Activated T-helper 2 cell treated with anti-CD3 and anti-CD28 coated beads, Interferon-gamma antibody, Interleukin-2, Interleukin-4, amounts not matched to agents 10 μg/mL and 5 μg/mL and 100 μg/mL, durations not matched to agents 14 hours and 24 hours and 36 hours (primary cell): Measurements from ENCODE around the gene NLRP5. TPM values are rescaled to one million over a fixed set of nuclear protein-coding genes. Genes with fewer than 3 reads are reported as not detected.
"Not testable (repeated sequence)": the region's sequence is repeated elsewhere in the genome, so short reads cannot be mapped to it uniquely, and the experiment has no call there.

Experiments
- DNase-seq: peaks from one replicate; pipeline ENCODE4 v3.0.0; 2021; ENCODE audit warnings: low spot score
- H3K27ac Mint-ChIP-seq: one replicate; pipeline ENCODE4 v1.8.0; 2021; ENCODE audit warnings: mixed read lengths
- H3K27me3 Mint-ChIP-seq: one replicate; pipeline ENCODE4 v1.8.0; 2021; ENCODE audit warnings: low read depth, mixed read lengths
- H3K36me3 Mint-ChIP-seq: one replicate; pipeline ENCODE4 v1.8.0; 2021; ENCODE audit warnings: low read depth, mixed read lengths
- H3K4me1 Mint-ChIP-seq: one replicate; pipeline ENCODE4 v1.8.0; 2021; ENCODE audit warnings: low read depth, mixed read lengths
- H3K4me3 Mint-ChIP-seq: one replicate; pipeline ENCODE4 v1.8.0; 2021; ENCODE audit warnings: low read depth, mild to moderate bottlenecking, moderate library complexity, mixed read lengths
- H3K9me3 Mint-ChIP-seq: one replicate; pipeline ENCODE4 v1.8.0; 2021; ENCODE audit warnings: mixed read lengths
- intact Hi-C: fragments of 100-400 bp; cut with micrococcal nuclease; formaldehyde crosslinking; loops from one replicate; pipeline ENCODE4 v1.15.1; 2023
- total RNA-seq: library from RNA; stranded (reverse); gene quantifications from 2 replicates; pipeline ENCODE4 v1.2.3, GENCODE V29; 2022

Gene NLRP5
- total RNA-seq, 1 donor from 2014 or later: not detected

GRCh38 chr19:56094449-56094848, 107.9 kb downstream of the NLRP5 start:
- intact Hi-C loops: no loop called here
- no peak for DNase-seq
- no peaks in the 10 kb centered on the region for H3K4me1 Mint-ChIP-seq
- peaks cover 11% of the 10 kb centered on the region for H3K9me3 Mint-ChIP-seq
- no peak overlapping the region for H3K4me3 Mint-ChIP-seq
- peaks cover 55% of the 10 kb centered on the region for H3K36me3 Mint-ChIP-seq
- no peaks in the 10 kb centered on the region for H3K27me3 Mint-ChIP-seq
- no peak overlapping the region for H3K27ac Mint-ChIP-seq

- DNase-seq: no peak
Measured at GRCh38 chr19:56096665-56097064, 110.1 kb downstream of the NLRP5 start.

GRCh38 chr19:56097306-56097705, 110.7 kb downstream of the NLRP5 start:
- intact Hi-C loops: no loop called here
- H3K4me1 Mint-ChIP-seq: no peaks in the 10 kb centered on the region
- H3K36me3 Mint-ChIP-seq: peaks cover 51% of the 10 kb centered on the region
- peaks cover 11% of the 10 kb centered on the region for H3K9me3 Mint-ChIP-seq
- no peak overlapping the region for H3K4me3 Mint-ChIP-seq
- no peak for DNase-seq
- H3K27ac Mint-ChIP-seq: no peak overlapping the region
- no peaks in the 10 kb centered on the region for H3K27me3 Mint-ChIP-seq

More at GRCh38 chr19:56096665-56097064, 110.1 kb downstream of the NLRP5 start:
- intact Hi-C loops: no loop called here
- Mint-ChIP-seq H3K27me3 (no peaks in the 10 kb centered on the region), H3K4me3 (no peak overlapping the region), H3K4me1 (no peaks in the 10 kb centered on the region), H3K36me3 (peaks cover 50% of the 10 kb centered on the region), H3K9me3 (peaks cover 11% of the 10 kb centered on the region), H3K27ac (no peak overlapping the region)

GRCh38 chr19:56097776-56098175, 111.2 kb downstream of the NLRP5 start:
- DNase-seq: no peak
- no peak overlapping the region for H3K4me3 Mint-ChIP-seq
- intact Hi-C loops: no loop called here
- H3K4me1 Mint-ChIP-seq: no peaks in the 10 kb centered on the region
- no peaks in the 10 kb centered on the region for H3K27me3 Mint-ChIP-seq
- peaks cover 47% of the 10 kb centered on the region for H3K36me3 Mint-ChIP-seq
- H3K9me3 Mint-ChIP-seq: peaks cover 8% of the 10 kb centered on the region
- H3K27ac Mint-ChIP-seq: no peak overlapping the region

- intact Hi-C loops, H3K4me1 Mint-ChIP-seq, DNase-seq, H3K9me3 Mint-ChIP-seq, H3K27ac Mint-ChIP-seq, H3K4me3 Mint-ChIP-seq, H3K27me3 Mint-ChIP-seq: not testable (repeated sequence)
- peaks cover 43% of the 10 kb centered on the region for H3K36me3 Mint-ChIP-seq
Measured at GRCh38 chr19:56098237-56098636, 111.7 kb downstream of the NLRP5 start.

- Mint-ChIP-seq H3K4me1 (no peaks in the 10 kb centered on the region), H3K27me3 (no peaks in the 10 kb centered on the region), H3K36me3 (peaks cover 35% of the 10 kb centered on the region), H3K9me3 (no peaks in the 10 kb centered on the region), H3K4me3 (no peak overlapping the region), H3K27ac (no peak overlapping the region)
- DNase-seq: no peak
- intact Hi-C loops: no loop called here
Measured at GRCh38 chr19:56098731-56099568, 112.4 kb downstream of the NLRP5 start.

- no peak overlapping the region for H3K4me3 Mint-ChIP-seq
- no peak for DNase-seq
- H3K27ac Mint-ChIP-seq: no peak overlapping the region
- no peaks in the 10 kb centered on the region for H3K9me3 Mint-ChIP-seq
- H3K36me3 Mint-ChIP-seq: peaks cover 30% of the 10 kb centered on the region
- intact Hi-C loops: no loop called here
- H3K4me1 Mint-ChIP-seq: no peaks in the 10 kb centered on the region
- H3K27me3 Mint-ChIP-seq: no peaks in the 10 kb centered on the region
Measured at GRCh38 chr19:56099638-56100539, 113.3 kb downstream of the NLRP5 start.

GRCh38 chr19:56101095-56101494, 114.5 kb downstream of the NLRP5 start:
- H3K9me3 Mint-ChIP-seq: no peaks in the 10 kb centered on the region
- intact Hi-C loops: no loop called here
- no peak for DNase-seq
- peaks cover 7% of the 10 kb centered on the region for H3K4me1 Mint-ChIP-seq
- H3K27me3 Mint-ChIP-seq: no peaks in the 10 kb centered on the region
- H3K4me3 Mint-ChIP-seq: no peak overlapping the region
- peaks cover 21% of the 10 kb centered on the region for H3K36me3 Mint-ChIP-seq
- H3K27ac Mint-ChIP-seq: no peak overlapping the region

GRCh38 chr19:56101746-56102535, 115.4 kb downstream of the NLRP5 start:
- peaks cover 10% of the 10 kb centered on the region for H3K4me1 Mint-ChIP-seq
- no peak for DNase-seq
- intact Hi-C loops: no loop called here
- no peak overlapping the region for H3K27ac Mint-ChIP-seq
- no peak overlapping the region for H3K4me3 Mint-ChIP-seq
- H3K9me3 Mint-ChIP-seq: no peaks in the 10 kb centered on the region
- H3K36me3 Mint-ChIP-seq: peaks cover 29% of the 10 kb centered on the region
- no peaks in the 10 kb centered on the region for H3K27me3 Mint-ChIP-seq

- intact Hi-C loops: no loop called here
- Mint-ChIP-seq H3K27ac (no peak overlapping the region), H3K9me3 (no peaks in the 10 kb centered on the region), H3K4me1 (peaks cover 12% of the 10 kb centered on the region), H3K36me3 (peaks cover 25% of the 10 kb centered on the region), H3K4me3 (no peak overlapping the region), H3K27me3 (no peaks in the 10 kb centered on the region)
- DNase-seq: no peak
Measured at GRCh38 chr19:56103027-56103614, 116.5 kb downstream of the NLRP5 start.

- no peak for DNase-seq
- Mint-ChIP-seq H3K4me3 (no peak overlapping the region), H3K27ac (no peak overlapping the region), H3K9me3 (no peaks in the 10 kb centered on the region), H3K27me3 (no peaks in the 10 kb centered on the region), H3K36me3 (peaks cover 19% of the 10 kb centered on the region), H3K4me1 (peaks cover 12% of the 10 kb centered on the region)
- intact Hi-C loops: no loop called here
Measured at GRCh38 chr19:56104423-56104822, 117.8 kb downstream of the NLRP5 start.

GRCh38 chr19:56105090-56105701, 118.6 kb downstream of the NLRP5 start:
- intact Hi-C loops: no loop called here
- Mint-ChIP-seq H3K9me3 (no peaks in the 10 kb centered on the region), H3K4me3 (no peak overlapping the region), H3K27me3 (no peaks in the 10 kb centered on the region), H3K27ac (peak overlapping the region; percentile 12), H3K36me3 (peaks cover 19% of the 10 kb centered on the region), H3K4me1 (peaks cover 12% of the 10 kb centered on the region)
- peak; percentile 26 for DNase-seq
